ENCODE measurements around the gene GUSB. TPM values are rescaled to one million over a fixed set of nuclear protein-coding genes. Genes with fewer than 3 reads are reported as not detected.

GUSB gene
- total and polyA plus RNA-seq, 2 donors (not counting 3 experiments of a cell fraction or from before 2014, with no cell fraction given), result 55.7 to 107 TPM

- no peak overlapping the region for H3K4me3 ChIP-seq (replicated peaks in 1 of 3; ENCODE audit: insufficient read depth in 1 of 3, low read depth in 1 of 3, low read length in 3 of 3)
- dilution Hi-C loops (cut with MboI; ENCODE audit: extremely low pct_ligation_motif_present, low sequenced_read_pairs), result no loop called here
- H3K9me3 ChIP-seq (replicated peaks; ENCODE audit: control insufficient read depth, insufficient read depth, low read length), result no peaks in the 10 kb centered on the region
- intact Hi-C loops (cut with micrococcal nuclease), result no loop called here
- DNase-seq (ENCODE audit: low read depth, low spot score), result no peak
- FAIRE-seq, result no peak
- no peaks in the 10 kb centered on the region for H3K9me1 ChIP-seq (replicated peaks; ENCODE audit: control insufficient read depth, extremely low read depth, insufficient read depth, low read length)
- TF ChIP-seq EZH2 (IDR thresholded peaks at IDR 0.05; ENCODE audit: borderline replicate concordance, low read depth, low read length, severe bottlenecking) (no peak), POLR2A (IDR thresholded peaks at IDR 0.05; ENCODE audit: low read depth, low read length) (no peak), MAX (IDR thresholded peaks at IDR 0.05; ENCODE audit: insufficient read depth, insufficient read length) (no peak), MYC (IDR thresholded peaks at IDR 0.05; ENCODE audit: low read depth, low read length) (no peak), POLR2AphosphoS5 (IDR thresholded peaks at IDR 0.05; ENCODE audit: insufficient read depth, low read depth, low read length) (no peak), FOS (IDR thresholded peaks at IDR 0.05; ENCODE audit: borderline replicate concordance, insufficient read depth, low read length) (no peak), CTCF (IDR thresholded peaks at IDR 0.05; ENCODE audit: extremely low read depth in 1 of 2, insufficient read depth in 1 of 2, low read depth in 1 of 2, low read length in 2 of 2) (no peak), GATA2 (IDR thresholded peaks at IDR 0.05; ENCODE audit: insufficient read depth, insufficient read length, low read depth, low read length) (no peak), JUN (IDR thresholded peaks at IDR 0.05; ENCODE audit: borderline replicate concordance, insufficient read depth, insufficient read length, low read depth) (no peak)
- H4K20me1 ChIP-seq (replicated peaks; ENCODE audit: control insufficient read depth, extremely low read depth, insufficient read depth, low read length), result no peaks in the 10 kb centered on the region
- no peak overlapping the region for H3K9ac ChIP-seq (replicated peaks; ENCODE audit: extremely low read depth, insufficient read depth, low read length)
- H3K27me3 ChIP-seq (ENCODE audit: control insufficient read depth in 2 of 2, insufficient read depth in 2 of 2, low read length in 2 of 2), result no peaks in the 10 kb centered on the region
- BruUV-seq (replicated peaks), result no TSS peak
- POLR2A ChIA-PET, result no interaction called here
- no peak overlapping the region for H3K27ac ChIP-seq (ENCODE audit: insufficient read depth, low read depth, low read length)
- no peaks in the 10 kb centered on the region for H3K36me3 ChIP-seq (ENCODE audit: control insufficient read depth in 2 of 2, extremely low read depth in 1 of 2, insufficient read depth in 2 of 2, low read length in 2 of 2)
- no peak overlapping the region for H2AFZ ChIP-seq (ENCODE audit: low read depth, low read length)
- CTCF ChIA-PET, result no interaction called here
- H3K79me2 ChIP-seq (ENCODE audit: control insufficient read depth, insufficient read depth, low read length), result peaks cover 30% of the 10 kb centered on the region
- no peak overlapping the region for H3K4me2 ChIP-seq (ENCODE audit: insufficient read depth, low read length)
- no peaks in the 10 kb centered on the region for H3K4me1 ChIP-seq (ENCODE audit: control insufficient read depth, extremely low read depth, insufficient read depth, low read length)
These were observed 57.0 kb downstream of the GUSB start for GRCh38 chr7:65925040-65925439.
